ENCODE data around the gene NT5DC1. TPM values are rescaled to one million over a fixed set of nuclear protein-coding genes. Genes with fewer than 3 reads are reported as not detected.

NT5DC1 gene
- total and polyA plus RNA-seq, 2 experiments from 2014 or later, result 27.0 to 29.8 TPM

DNA sequence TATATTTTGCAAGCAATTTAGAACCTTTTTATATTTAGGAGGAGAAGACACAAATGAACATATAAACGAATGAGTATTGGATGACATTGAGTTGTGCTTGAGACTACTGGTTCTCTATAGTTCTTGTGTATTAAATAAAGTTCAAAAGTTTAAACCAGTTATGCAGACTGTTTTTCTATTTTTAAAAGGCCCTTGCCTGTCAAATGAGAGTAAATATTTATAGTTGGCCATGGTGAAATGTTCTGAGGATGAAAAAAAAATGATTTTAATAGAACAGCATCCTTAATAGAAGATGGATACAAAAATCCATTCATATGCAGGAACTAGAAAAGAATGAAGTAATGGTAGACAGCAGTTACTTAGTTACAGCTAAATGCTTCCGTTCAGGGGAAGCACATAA is 88.8 kb downstream of the NT5DC1 start:
- no peaks in the 10 kb centered on the region for H3K79me2 ChIP-seq (replicated peaks; ENCODE audit: insufficient read depth)
- Mint-ChIP-seq H3K4me3 (no peak overlapping the region), H3K9me3 (no peaks in the 10 kb centered on the region), H3K27ac (no peak overlapping the region), H3K4me1 (no peaks in the 10 kb centered on the region), H3K27me3 (ENCODE audit: insufficient read depth, low read depth, poor library complexity) (no peaks in the 10 kb centered on the region), H3K36me3 (ENCODE audit: low read depth) (no peaks in the 10 kb centered on the region)
- no peak overlapping the region for H3K27ac ChIP-seq (ENCODE audit: low read depth)
- DNase-seq (ENCODE audit: low spot score), result no peak
- H3K4me2 ChIP-seq, result no peak overlapping the region
- H3K4me1 ChIP-seq (ENCODE audit: insufficient read depth), result no peaks in the 10 kb centered on the region
- no peaks in the 10 kb centered on the region for H3K36me3 ChIP-seq (ENCODE audit: insufficient read depth)
- no peak for TF ChIP-seq EZH2phosphoT487 (IDR thresholded peaks at IDR 0.05; ENCODE audit: unreplicated experiment)
- no peak for TF ChIP-seq NANOG (IDR thresholded peaks at IDR 0.05; ENCODE audit: borderline replicate concordance)
- TF ChIP-seq ZNF331 (CRISPR knock-in tag; IDR thresholded peaks at IDR 0.05; ENCODE audit: low read depth), result no peak
- TF ChIP-seq, protein P1, sequence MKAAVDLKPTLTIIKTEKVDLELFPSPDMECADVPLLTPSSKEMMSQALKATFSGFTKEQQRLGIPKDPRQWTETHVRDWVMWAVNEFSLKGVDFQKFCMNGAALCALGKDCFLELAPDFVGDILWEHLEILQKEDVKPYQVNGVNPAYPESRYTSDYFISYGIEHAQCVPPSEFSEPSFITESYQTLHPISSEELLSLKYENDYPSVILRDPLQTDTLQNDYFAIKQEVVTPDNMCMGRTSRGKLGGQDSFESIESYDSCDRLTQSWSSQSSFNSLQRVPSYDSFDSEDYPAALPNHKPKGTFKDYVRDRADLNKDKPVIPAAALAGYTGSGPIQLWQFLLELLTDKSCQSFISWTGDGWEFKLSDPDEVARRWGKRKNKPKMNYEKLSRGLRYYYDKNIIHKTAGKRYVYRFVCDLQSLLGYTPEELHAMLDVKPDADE (IDR thresholded peaks at IDR 0.05), result no peak
- TF ChIP-seq JUNB (IDR thresholded peaks at IDR 0.05; ENCODE audit: unreplicated experiment), result no peak
- TF ChIP-seq CREB1 (CRISPR knock-in tag; IDR thresholded peaks at IDR 0.05; ENCODE audit: low read depth), result no peak
- TF ChIP-seq, protein P2, sequence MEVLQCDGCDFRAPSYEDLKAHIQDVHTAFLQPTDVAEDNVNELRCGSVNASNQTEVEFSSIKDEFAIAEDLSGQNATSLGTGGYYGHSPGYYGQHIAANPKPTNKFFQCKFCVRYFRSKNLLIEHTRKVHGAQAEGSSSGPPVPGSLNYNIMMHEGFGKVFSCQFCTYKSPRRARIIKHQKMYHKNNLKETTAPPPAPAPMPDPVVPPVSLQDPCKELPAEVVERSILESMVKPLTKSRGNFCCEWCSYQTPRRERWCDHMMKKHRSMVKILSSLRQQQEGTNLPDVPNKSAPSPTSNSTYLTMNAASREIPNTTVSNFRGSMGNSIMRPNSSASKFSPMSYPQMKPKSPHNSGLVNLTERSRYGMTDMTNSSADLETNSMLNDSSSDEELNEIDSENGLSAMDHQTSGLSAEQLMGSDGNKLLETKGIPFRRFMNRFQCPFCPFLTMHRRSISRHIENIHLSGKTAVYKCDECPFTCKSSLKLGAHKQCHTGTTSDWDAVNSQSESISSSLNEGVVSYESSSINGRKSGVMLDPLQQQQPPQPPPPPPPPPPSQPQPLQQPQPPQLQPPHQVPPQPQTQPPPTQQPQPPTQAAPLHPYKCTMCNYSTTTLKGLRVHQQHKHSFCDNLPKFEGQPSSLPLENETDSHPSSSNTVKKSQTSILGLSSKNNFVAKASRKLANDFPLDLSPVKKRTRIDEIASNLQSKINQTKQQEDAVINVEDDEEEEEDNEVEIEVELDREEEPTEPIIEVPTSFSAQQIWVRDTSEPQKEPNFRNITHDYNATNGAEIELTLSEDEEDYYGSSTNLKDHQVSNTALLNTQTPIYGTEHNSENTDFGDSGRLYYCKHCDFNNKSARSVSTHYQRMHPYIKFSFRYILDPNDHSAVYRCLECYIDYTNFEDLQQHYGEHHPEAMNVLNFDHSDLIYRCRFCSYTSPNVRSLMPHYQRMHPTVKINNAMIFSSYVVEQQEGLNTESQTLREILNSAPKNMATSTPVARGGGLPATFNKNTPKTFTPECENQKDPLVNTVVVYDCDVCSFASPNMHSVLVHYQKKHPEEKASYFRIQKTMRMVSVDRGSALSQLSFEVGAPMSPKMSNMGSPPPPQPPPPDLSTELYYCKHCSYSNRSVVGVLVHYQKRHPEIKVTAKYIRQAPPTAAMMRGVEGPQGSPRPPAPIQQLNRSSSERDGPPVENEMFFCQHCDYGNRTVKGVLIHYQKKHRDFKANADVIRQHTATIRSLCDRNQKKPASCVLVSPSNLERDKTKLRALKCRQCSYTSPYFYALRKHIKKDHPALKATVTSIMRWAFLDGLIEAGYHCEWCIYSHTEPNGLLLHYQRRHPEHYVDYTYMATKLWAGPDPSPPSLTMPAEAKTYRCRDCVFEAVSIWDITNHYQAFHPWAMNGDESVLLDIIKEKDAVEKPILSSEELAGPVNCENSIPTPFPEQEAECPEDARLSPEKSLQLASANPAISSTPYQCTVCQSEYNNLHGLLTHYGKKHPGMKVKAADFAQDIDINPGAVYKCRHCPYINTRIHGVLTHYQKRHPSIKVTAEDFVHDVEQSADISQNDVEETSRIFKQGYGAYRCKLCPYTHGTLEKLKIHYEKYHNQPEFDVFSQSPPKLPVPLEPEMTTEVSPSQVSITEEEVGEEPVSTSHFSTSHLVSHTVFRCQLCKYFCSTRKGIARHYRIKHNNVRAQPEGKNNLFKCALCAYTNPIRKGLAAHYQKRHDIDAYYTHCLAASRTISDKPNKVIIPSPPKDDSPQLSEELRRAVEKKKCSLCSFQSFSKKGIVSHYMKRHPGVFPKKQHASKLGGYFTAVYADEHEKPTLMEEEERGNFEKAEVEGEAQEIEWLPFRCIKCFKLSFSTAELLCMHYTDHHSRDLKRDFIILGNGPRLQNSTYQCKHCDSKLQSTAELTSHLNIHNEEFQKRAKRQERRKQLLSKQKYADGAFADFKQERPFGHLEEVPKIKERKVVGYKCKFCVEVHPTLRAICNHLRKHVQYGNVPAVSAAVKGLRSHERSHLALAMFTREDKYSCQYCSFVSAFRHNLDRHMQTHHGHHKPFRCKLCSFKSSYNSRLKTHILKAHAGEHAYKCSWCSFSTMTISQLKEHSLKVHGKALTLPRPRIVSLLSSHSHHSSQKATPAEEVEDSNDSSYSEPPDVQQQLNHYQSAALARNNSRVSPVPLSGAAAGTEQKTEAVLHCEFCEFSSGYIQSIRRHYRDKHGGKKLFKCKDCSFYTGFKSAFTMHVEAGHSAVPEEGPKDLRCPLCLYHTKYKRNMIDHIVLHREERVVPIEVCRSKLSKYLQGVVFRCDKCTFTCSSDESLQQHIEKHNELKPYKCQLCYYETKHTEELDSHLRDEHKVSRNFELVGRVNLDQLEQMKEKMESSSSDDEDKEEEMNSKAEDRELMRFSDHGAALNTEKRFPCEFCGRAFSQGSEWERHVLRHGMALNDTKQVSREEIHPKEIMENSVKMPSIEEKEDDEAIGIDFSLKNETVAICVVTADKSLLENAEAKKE (CRISPR knock-in tag; IDR thresholded peaks at IDR 0.05), result no peak
- TF ChIP-seq, protein P3, sequence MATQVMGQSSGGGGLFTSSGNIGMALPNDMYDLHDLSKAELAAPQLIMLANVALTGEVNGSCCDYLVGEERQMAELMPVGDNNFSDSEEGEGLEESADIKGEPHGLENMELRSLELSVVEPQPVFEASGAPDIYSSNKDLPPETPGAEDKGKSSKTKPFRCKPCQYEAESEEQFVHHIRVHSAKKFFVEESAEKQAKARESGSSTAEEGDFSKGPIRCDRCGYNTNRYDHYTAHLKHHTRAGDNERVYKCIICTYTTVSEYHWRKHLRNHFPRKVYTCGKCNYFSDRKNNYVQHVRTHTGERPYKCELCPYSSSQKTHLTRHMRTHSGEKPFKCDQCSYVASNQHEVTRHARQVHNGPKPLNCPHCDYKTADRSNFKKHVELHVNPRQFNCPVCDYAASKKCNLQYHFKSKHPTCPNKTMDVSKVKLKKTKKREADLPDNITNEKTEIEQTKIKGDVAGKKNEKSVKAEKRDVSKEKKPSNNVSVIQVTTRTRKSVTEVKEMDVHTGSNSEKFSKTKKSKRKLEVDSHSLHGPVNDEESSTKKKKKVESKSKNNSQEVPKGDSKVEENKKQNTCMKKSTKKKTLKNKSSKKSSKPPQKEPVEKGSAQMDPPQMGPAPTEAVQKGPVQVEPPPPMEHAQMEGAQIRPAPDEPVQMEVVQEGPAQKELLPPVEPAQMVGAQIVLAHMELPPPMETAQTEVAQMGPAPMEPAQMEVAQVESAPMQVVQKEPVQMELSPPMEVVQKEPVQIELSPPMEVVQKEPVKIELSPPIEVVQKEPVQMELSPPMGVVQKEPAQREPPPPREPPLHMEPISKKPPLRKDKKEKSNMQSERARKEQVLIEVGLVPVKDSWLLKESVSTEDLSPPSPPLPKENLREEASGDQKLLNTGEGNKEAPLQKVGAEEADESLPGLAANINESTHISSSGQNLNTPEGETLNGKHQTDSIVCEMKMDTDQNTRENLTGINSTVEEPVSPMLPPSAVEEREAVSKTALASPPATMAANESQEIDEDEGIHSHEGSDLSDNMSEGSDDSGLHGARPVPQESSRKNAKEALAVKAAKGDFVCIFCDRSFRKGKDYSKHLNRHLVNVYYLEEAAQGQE (IDR thresholded peaks at IDR 0.05; ENCODE audit: unreplicated experiment), result no peak
- no peak for TF ChIP-seq STAT1 (IDR thresholded peaks at IDR 0.05; ENCODE audit: unreplicated experiment)
- no peak for TF ChIP-seq POLR2AphosphoS5 (IDR thresholded peaks at IDR 0.05; ENCODE audit: low read depth)
- no peaks in the 10 kb centered on the region for H3K27me3 ChIP-seq (ENCODE audit: insufficient read depth)
- H3K9me2 ChIP-seq (ENCODE audit: insufficient read depth), result no peaks in the 10 kb centered on the region
- no peak overlapping the region for H2AFZ ChIP-seq
- ATAC-seq, result no peak
- H3K4me3 ChIP-seq, result no peak overlapping the region
- H3F3A ChIP-seq (replicated peaks; ENCODE audit: low read depth), result no peaks in the 10 kb centered on the region
- no peaks in the 10 kb centered on the region for H4K20me1 ChIP-seq (replicated peaks; ENCODE audit: insufficient read depth)

Data from GM23338 (cell line).